Neuronal stem cell (in vitro differentiated cells): Measurements from ENCODE around the gene FIGNL1.

ENCODE experiments used
- DNase-seq: peaks from one replicate; pipeline ENCODE4 v3.0.0-alpha.2; 2013; ENCODE audit warnings: low spot score
- H2AFZ ChIP-seq: one replicate; pipeline ENCODE4 v1.6.1; 2013; ENCODE audit warnings: mild to moderate bottlenecking, low read length, inconsistent platforms
- H2AK5ac ChIP-seq: 2 replicates; pipeline ENCODE4 v1.6.1; 2013; ENCODE audit warnings: low read depth, mild to moderate bottlenecking, inconsistent platforms, low read length, moderate library complexity, mixed read lengths
- H2BK120ac ChIP-seq: 2 replicates; pipeline ENCODE4 v1.6.1; 2013; ENCODE audit warnings: low read depth, mild to moderate bottlenecking, inconsistent platforms, low read length, moderate library complexity, mixed read lengths
- H2BK12ac ChIP-seq: one replicate; pipeline ENCODE4 v1.6.1; 2013; ENCODE audit warnings: low read length, inconsistent platforms
- H2BK15ac ChIP-seq: 2 replicates; pipeline ENCODE4 v1.6.1; 2013; ENCODE audit warnings: mild to moderate bottlenecking, low read length, inconsistent platforms, mixed read lengths
- H2BK5ac ChIP-seq: one replicate; pipeline ENCODE4 v1.6.1; 2013; ENCODE audit warnings: inconsistent platforms, mild to moderate bottlenecking, low read length, moderate library complexity
- H3K14ac ChIP-seq: one replicate; pipeline ENCODE4 v1.6.1; 2013; ENCODE audit warnings: low read length, inconsistent platforms
- H3K18ac ChIP-seq: 2 replicates; pipeline ENCODE4 v1.6.1; 2013; ENCODE audit warnings: low read length, inconsistent platforms
- H3K23ac ChIP-seq: 2 replicates; pipeline ENCODE4 v1.6.1; 2013; ENCODE audit warnings: low read depth, mild to moderate bottlenecking, mixed read lengths, low read length, inconsistent platforms; ENCODE audit not compliant: poor library complexity
- H3K27ac ChIP-seq: replicated peaks from 3 replicates; pipeline ENCODE4 v1.5.1; 2013; ENCODE audit warnings: low read length, inconsistent platforms
- H3K27me3 ChIP-seq, 3 experiments: 2 replicates each; pipeline ENCODE4 v1.6.1; 2013; ENCODE audit warnings: low read length in 3 of 3, mild to moderate bottlenecking in 2 of 3, inconsistent platforms in 1 of 3, low read depth in 1 of 3, mixed read lengths in 1 of 3, moderate library complexity in 1 of 3; ENCODE audit not compliant: control insufficient read depth in 3 of 3, insufficient read depth in 3 of 3
- H3K36me3 ChIP-seq, 2 donors: replicated peaks in 1 of 2; 2 replicates each; pipeline ENCODE4 v1.6.1; 2013; ENCODE audit warnings: low read length in 2 of 2; ENCODE audit not compliant: control insufficient read depth in 2 of 2, insufficient read depth in 2 of 2
- H3K4ac ChIP-seq: 2 replicates; pipeline ENCODE4 v1.6.1; 2013; ENCODE audit warnings: inconsistent platforms, mild to moderate bottlenecking, low read length, moderate library complexity
- H3K4me1 ChIP-seq, 2 donors: 1 replicate in 1 of 2; 2 replicates in 1 of 2; pipeline ENCODE4 v1.6.1; 2013; ENCODE audit warnings: low read length in 2 of 2, low read depth in 1 of 2; ENCODE audit not compliant: control insufficient read depth in 2 of 2, insufficient read depth in 1 of 2
- H3K4me2 ChIP-seq: one replicate; pipeline ENCODE4 v1.6.1; 2013; ENCODE audit warnings: mild to moderate bottlenecking, low read length, inconsistent platforms; ENCODE audit not compliant: insufficient read depth, poor library complexity, severe bottlenecking
- H3K4me3 ChIP-seq, 2 donors: 2 replicates each; pipeline ENCODE4 v1.5.1; 2013; ENCODE audit warnings: low read length in 2 of 2, mild to moderate bottlenecking in 2 of 2, inconsistent platforms in 1 of 2, moderate library complexity in 1 of 2
- H3K79me1 ChIP-seq: one replicate; pipeline ENCODE4 v1.6.1; 2013; ENCODE audit warnings: low read depth, mild to moderate bottlenecking, inconsistent platforms, low read length, moderate library complexity
- H3K9ac ChIP-seq: one replicate; pipeline ENCODE4 v1.6.1; 2013; ENCODE audit warnings: mild to moderate bottlenecking, low read depth, low read length, inconsistent platforms; ENCODE audit not compliant: poor library complexity
- H3K9me3 ChIP-seq, 2 donors: replicated peaks in 1 of 2; 2 replicates each; pipeline versions ENCODE3 to v1.6.1; 2013; ENCODE audit warnings: low read length in 2 of 2, mild to moderate bottlenecking in 2 of 2, inconsistent platforms in 1 of 2, low read depth in 1 of 2, mixed read lengths in 1 of 2, moderate library complexity in 1 of 2; ENCODE audit not compliant: control insufficient read depth in 2 of 2, insufficient read depth in 1 of 2
- H4K8ac ChIP-seq: one replicate; pipeline ENCODE4 v1.6.1; 2013; ENCODE audit warnings: low read depth, mild to moderate bottlenecking, inconsistent platforms, low read length, moderate library complexity
- H4K91ac ChIP-seq: one replicate; pipeline ENCODE4 v1.6.1; 2013; ENCODE audit warnings: low read length, low read depth, mild to moderate bottlenecking, inconsistent platforms; ENCODE audit not compliant: poor library complexity
- WGBS, 2 donors: extraction: QIAGEN DNeasy Blood & Tissue Kit; methylation state at CpG; one replicate each; pipeline ENCODE4 v1.1.7; 2013; ENCODE audit warnings: missing lambda C conversion rate in 2 of 2, mixed read lengths in 1 of 2; ENCODE audit not compliant: insufficient read length in 2 of 2, insufficient replicate concordance in 1 of 2; ENCODE audit errors: extremely low coverage in 2 of 2; 5-methylcytosine and 5-hydroxymethylcytosine counted together

The FIGNL1 gene

DNA sequence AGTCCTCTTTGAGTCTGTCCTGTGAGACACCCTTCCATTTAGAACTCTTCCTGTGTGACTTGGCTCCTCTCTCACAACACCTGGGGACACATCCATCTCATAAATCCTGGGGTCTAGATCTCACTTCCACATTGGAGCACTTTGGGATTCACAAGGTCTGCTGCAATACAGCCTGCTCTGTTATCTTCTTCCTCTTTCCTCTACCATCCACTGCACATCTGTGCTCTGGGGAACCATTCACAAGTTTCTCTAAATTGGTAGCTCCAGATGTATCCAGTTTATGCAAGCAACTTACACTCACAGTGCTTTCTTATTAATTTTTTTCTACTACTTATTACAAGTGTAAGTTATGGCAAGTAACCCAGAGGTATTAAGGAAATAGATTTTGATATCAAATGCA, 5.5 kb upstream of the FIGNL1 start:
- Histone ChIP-seq H2BK15ac (no peak overlapping the region), H3K9ac (no peak overlapping the region), H4K8ac (no peak overlapping the region), H3K23ac (no peak overlapping the region), H2AFZ (no peak overlapping the region), H3K27ac (no peak overlapping the region), H3K18ac (no peak overlapping the region), H3K9me3 (peaks cover 0 to 3% of the 10 kb centered on the region in 2 donors), H2BK5ac (no peak overlapping the region), H3K4me3 (no peak overlapping the region), H3K4me1 (no peaks in the 10 kb centered on the region), H3K27me3 (peaks cover 0 to 4% (median 0%) of the 10 kb centered on the region in 3 experiments), H4K91ac (no peak overlapping the region), H3K4me2 (no peak overlapping the region), H3K14ac (no peak overlapping the region), H2BK120ac (no peak overlapping the region), H2BK12ac (no peak overlapping the region), H3K4ac (no peak overlapping the region), H3K79me1 (no peaks in the 10 kb centered on the region), H3K36me3 (no peaks in the 10 kb centered on the region), H2AK5ac (no peak overlapping the region)
- no peak for DNase-seq

DNA sequence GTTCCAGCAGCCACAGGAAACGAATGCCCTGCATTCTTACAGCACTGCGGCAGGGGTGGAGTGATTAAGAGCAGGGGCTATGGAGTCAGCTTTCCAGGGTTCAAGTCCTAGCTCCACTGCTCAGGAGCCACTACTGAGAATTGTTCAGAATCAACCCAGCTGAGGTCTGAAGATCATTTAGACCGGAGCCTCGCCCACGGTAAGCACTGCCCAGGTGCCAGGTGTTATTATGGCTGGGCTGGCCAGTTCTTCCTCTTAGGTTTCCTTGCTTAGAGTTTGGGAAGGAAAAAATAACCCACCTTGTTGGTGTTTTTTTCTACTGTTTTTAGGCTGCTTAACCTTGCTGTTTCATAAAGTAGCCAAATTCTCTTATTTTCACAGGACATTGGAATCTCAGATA, 4.8 kb upstream of the FIGNL1 start:
- no peak overlapping the region for H4K91ac ChIP-seq
- no peak overlapping the region for H4K8ac ChIP-seq

DNA sequence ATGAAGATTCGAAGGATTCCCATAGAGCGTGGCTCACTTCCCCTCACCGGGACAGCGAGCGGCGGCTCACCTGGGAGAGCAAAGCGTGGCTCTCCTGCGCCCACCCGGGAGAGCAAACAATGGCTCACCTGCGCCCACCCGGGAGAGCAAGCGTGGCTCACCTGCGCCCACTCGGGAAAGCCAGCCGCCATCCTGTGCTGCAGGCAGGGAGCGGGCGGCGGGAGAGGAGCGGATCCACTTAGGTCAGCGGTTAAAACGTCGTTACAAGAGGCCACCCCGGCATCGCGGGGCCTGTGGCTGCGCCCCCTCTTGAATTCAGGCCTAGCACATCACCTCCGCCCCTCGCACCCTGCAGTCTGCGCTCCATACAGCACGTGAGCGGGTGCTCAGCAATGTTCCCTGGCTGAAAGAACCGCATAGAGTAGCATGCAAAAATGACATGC, 461 bp upstream of the FIGNL1 start:
- peak overlapping the region; percentile 95 for H4K8ac ChIP-seq
- H2BK5ac ChIP-seq: no peak overlapping the region

More for the DNA sequence above, 4.8 kb upstream of the FIGNL1 start:
- Histone ChIP-seq H2BK15ac (no peak overlapping the region), H3K79me1 (peaks cover under 1% of the 10 kb centered on the region), H3K4me3 (no peak overlapping the region), H2BK5ac (no peak overlapping the region), H3K36me3 (no peaks in the 10 kb centered on the region), H3K27ac (no peak overlapping the region), H3K4me2 (no peak overlapping the region), H2AFZ (peak overlapping the region; percentile 5), H3K23ac (no peak overlapping the region), H2BK120ac (no peak overlapping the region), H3K4ac (no peak overlapping the region), H3K9ac (no peak overlapping the region), H3K4me1 (peaks cover 0 to 2% of the 10 kb centered on the region in 2 donors), H2AK5ac (no peak overlapping the region), H3K18ac (no peak overlapping the region), H3K27me3 (peaks cover 0 to 4% (median 0%) of the 10 kb centered on the region in 3 experiments), H2BK12ac (no peak overlapping the region), H3K14ac (no peak overlapping the region), H3K9me3 (peaks cover 0 to 4% of the 10 kb centered on the region in 2 donors)
- no peak for DNase-seq
- WGBS, 2 donors: no CpG with 5 or more reads among the region's 5 CpGs

DNA sequence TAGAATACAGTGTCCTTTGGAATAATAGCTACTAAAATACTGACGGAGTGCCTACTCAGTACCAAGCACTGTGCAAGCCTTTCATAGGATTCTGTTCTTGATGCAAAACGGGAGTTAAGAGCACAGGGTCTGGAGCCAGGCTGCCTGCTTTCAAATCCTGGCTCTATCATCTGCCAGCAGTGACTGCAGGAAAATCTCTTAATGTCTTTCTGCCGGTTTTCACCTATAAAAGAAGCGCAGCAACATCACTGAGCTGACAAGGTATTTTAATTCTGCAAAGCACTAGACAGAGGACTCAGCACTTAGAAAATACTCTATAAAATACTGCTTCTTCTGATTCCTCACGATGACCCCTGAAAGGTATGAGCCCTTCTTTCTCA, 659 bp downstream of the FIGNL1 start:
- no peak overlapping the region for H4K8ac ChIP-seq
- peak overlapping the region; percentile 67 to 79 for H3K4me3 ChIP-seq
- H3K9ac ChIP-seq: no peak overlapping the region
- H2BK12ac ChIP-seq: no peak overlapping the region
- H2AK5ac ChIP-seq: no peak overlapping the region
- peaks cover 0 to 4% of the 10 kb centered on the region in 2 donors for H3K9me3 ChIP-seq
- no peak overlapping the region for H2BK120ac ChIP-seq
- H3K27ac ChIP-seq: no peak overlapping the region
- no peaks in the 10 kb centered on the region for H3K27me3 ChIP-seq
- DNase-seq: no peak
- peaks cover 11 to 35% of the 10 kb centered on the region in 2 donors for H3K36me3 ChIP-seq
- no peak overlapping the region for H3K14ac ChIP-seq
- no peak overlapping the region for H3K4ac ChIP-seq
- no peak overlapping the region for H4K91ac ChIP-seq
- peak overlapping the region; percentile 98 for H2AFZ ChIP-seq
- peak overlapping the region; percentile 85 for H3K4me2 ChIP-seq
- no peak overlapping the region for H2BK5ac ChIP-seq
- WGBS, 2 donors: no CpG with 5 or more reads among the region's 5 CpGs
- no peak overlapping the region for H2BK15ac ChIP-seq
- no peak overlapping the region for H3K23ac ChIP-seq
- no peak overlapping the region for H3K18ac ChIP-seq
- H3K79me1 ChIP-seq: peaks cover 1% of the 10 kb centered on the region
- H3K4me1 ChIP-seq: peaks cover 3 to 4% of the 10 kb centered on the region in 2 donors

More for the DNA sequence above, 461 bp upstream of the FIGNL1 start:
- Histone ChIP-seq H3K27ac (no peak overlapping the region), H3K14ac (no peak overlapping the region), H2AK5ac (peak overlapping the region; percentile 13), H3K4me1 (peaks cover 3 to 4% of the 10 kb centered on the region in 2 donors), H2BK15ac (no peak overlapping the region), H2BK12ac (no peak overlapping the region), H3K4me3 (peak overlapping the region; percentile 67 to 79), H3K18ac (peak overlapping the region; percentile 56), H4K91ac (no peak overlapping the region), H3K79me1 (peaks cover 1% of the 10 kb centered on the region), H2BK120ac (no peak overlapping the region), H3K4ac (peak overlapping the region; percentile 61), H3K4me2 (peak overlapping the region; percentile 85), H3K23ac (peak overlapping the region; percentile 46), H3K36me3 (peaks cover 8 to 24% of the 10 kb centered on the region in 2 donors), H3K27me3 (peaks cover 0 to 3% (median 0%) of the 10 kb centered on the region in 3 experiments), H3K9ac (peak overlapping the region; percentile 55), H2AFZ (peak overlapping the region; percentile 98), H3K9me3 (peaks cover 0 to 4% of the 10 kb centered on the region in 2 donors)
- DNase-seq: no peak
- no CpG with 5 or more reads among the region's 32 CpGs for WGBS, 2 donors
